GM04503 (cell line): Measurements from ENCODE around the gene CDK5R1.
"Not testable (repeated sequence)": the region's sequence is repeated elsewhere in the genome, so short reads cannot be mapped to it uniquely, and the experiment has no call there.

Source experiments
- DNase-seq: peaks from one replicate; pipeline ENCODE4 v3.0.0-alpha.2; 2012; ENCODE audit warnings: low read depth

The CDK5R1 gene

GRCh38 chr17:32486701-32487472 lies at the start of gene CDK5R1:
TSS of gene CDK5R1 (plus strand) at chr17:32486993. CDS start at chr17:32487621, 628 bp downstream.
- no peak for DNase-seq

GRCh38 chr17:32440722-32441121 lies 46.1 kb upstream of the CDK5R1 start:
- DNase-seq, result no peak

- no peak for DNase-seq
These were observed 44.9 kb upstream of the CDK5R1 start for GRCh38 chr17:32441886-32442285.

- no peak for DNase-seq
These were observed 42.9 kb upstream of the CDK5R1 start for GRCh38 chr17:32443827-32444300.

GRCh38 chr17:32444301-32445073 lies 42.3 kb upstream of the CDK5R1 start, which contains the start of gene PSMD11:
TSS of gene PSMD11 (plus strand) at chr17:32444510. CDS start at chr17:32444524, 14 bp downstream.
- peak; percentile 62 for DNase-seq

GRCh38 chr17:32445074-32445415 lies 41.7 kb upstream of the CDK5R1 start:
- no peak for DNase-seq

GRCh38 chr17:32445497-32445896 lies 41.3 kb upstream of the CDK5R1 start:
- DNase-seq, result no peak

GRCh38 chr17:32445971-32446370 lies 40.8 kb upstream of the CDK5R1 start:
- DNase-seq, result no peak

- DNase-seq, result no peak
These were observed 39.8 kb upstream of the CDK5R1 start for GRCh38 chr17:32446949-32447348.

GRCh38 chr17:32449963-32450362 lies 36.8 kb upstream of the CDK5R1 start:
- no peak for DNase-seq

GRCh38 chr17:32450379-32450778 lies 36.4 kb upstream of the CDK5R1 start:
- DNase-seq, result not testable (repeated sequence)

- no peak for DNase-seq
These were observed 34.9 kb upstream of the CDK5R1 start for GRCh38 chr17:32451879-32452278.

GRCh38 chr17:32452281-32452680 lies 34.5 kb upstream of the CDK5R1 start:
- no peak for DNase-seq

- DNase-seq, result no peak
These were observed 33.4 kb upstream of the CDK5R1 start for GRCh38 chr17:32453370-32453769.

- no peak for DNase-seq
These were observed 28.4 kb upstream of the CDK5R1 start for GRCh38 chr17:32458371-32458770.

GRCh38 chr17:32460054-32460453 lies 26.7 kb upstream of the CDK5R1 start:
- DNase-seq, result no peak

GRCh38 chr17:32461498-32461852 lies 25.3 kb upstream of the CDK5R1 start:
- no peak for DNase-seq

GRCh38 chr17:32461853-32462617 lies 24.8 kb upstream of the CDK5R1 start:
- DNase-seq, result no peak

GRCh38 chr17:32463304-32463703 lies 23.5 kb upstream of the CDK5R1 start:
- no peak for DNase-seq

- no peak for DNase-seq
These were observed 22.4 kb upstream of the CDK5R1 start for GRCh38 chr17:32464374-32464773.

GRCh38 chr17:32467949-32468348 lies 18.8 kb upstream of the CDK5R1 start:
- DNase-seq, result no peak

- DNase-seq, result no peak
These were observed 16.2 kb upstream of the CDK5R1 start for GRCh38 chr17:32470405-32471167.
